Measurements from ENCODE around the gene COL4A1.

The COL4A1 gene

DNA sequence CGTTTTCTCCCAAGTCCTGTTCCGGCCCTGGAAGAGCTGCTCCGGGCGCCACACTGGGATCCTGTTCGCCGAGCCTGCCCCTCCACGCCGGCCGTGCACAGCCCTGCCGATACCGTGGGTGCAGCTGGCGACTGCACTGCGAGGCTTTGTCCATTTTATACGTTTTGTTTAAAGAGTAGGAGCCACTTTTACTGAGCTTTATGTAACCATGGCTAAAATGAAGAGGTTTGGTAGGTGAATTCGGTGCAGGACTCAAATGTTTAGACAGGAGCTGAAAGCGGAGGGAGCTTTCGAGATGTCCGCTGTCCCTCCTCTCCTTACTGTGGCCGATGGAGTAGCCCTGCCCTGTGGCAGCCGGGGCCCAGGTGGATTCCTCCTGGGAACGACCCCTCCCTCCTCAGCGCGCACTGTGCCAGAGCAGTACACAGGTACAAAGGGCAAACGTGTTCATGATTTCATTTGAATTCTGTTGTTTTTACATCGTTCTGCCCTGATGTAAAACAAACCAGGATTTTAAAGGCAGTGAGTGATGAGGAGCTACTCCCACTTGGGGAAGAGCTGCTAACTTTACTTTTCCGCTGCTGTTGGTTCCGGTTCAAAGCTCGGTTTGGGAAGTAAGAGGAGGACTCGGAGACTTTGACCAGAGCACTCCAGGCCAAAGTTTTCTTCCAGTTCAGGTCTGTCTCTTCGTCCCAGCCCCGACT lies 1.9 kb upstream of the COL4A1 start:
- DNase-seq = no peak

DNA sequence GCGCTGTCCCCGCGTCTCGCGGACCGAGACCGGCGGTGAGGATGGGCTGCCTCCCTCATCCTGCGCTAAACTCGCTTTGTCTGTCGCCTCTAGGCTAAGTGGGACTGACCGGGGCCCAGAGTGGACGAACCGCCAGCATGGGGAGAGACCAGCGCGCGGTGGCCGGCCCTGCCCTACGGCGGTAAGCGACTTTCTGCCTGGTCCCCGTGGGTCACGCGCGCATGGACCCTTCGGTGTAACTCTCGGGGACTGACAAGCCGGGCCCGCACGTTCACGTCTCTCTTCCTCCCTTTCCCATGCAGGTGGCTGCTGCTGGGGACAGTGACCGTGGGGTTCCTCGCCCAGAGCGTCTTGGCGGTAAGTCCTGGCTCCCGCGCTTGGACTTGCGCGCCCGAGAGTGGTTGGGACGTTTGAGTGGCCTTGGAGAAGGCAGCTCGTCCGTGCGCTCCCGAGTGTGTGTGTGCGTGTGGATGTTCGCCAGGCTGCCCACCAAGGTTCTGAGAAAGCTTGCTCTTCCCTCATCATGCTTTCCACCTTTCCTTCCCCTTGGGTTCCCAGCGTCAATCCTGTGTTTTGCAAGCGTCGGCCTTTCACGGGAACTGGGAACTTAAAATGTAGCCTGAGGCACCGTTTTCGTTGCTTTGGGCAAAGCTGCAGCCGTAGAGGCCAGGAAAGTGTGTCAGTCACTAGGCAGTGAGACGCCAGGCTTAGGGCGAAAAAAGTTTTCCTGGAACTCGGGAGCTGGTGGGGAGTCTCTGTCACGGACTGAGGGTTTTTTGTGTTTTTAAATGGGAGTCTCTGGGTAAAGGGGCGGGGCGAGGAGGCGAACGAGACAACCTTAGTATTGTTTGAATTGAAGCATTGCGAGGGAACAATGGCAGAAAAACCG lies 1.1 kb upstream of the COL4A1 start:
- DNase-seq = no peak

DNA sequence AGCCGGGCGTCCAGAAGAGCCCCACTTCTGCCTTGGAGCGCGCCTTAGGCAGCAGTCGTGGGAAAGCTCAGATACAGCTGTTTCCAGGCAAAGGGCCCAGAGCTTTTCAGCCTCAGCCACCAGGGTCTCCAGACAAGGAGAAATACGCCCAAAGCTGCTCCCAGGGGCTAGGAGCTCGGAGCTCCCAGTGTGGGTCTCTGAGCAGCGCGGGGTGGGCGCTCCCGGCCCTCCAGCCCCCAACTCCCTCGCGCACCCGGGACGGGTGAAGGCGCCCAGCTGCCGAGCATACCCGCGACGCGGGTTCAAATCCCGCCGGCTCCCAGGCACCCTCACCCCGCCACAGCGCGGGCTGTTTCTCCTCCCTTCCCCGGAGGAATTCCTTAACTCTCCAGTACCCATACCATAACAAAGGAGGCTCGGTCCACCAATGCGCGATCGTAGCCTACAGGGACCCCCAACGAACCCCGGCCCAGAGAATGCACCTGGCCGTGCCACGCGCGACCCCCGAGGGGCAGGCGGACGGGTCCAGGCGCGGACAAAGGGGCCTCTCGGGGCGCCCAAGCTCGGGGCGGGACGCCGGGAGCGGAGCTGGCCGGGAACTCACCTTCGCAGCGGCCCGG lies 507 bp downstream of the COL4A1 start:
- DNase-seq = no peak

DNA sequence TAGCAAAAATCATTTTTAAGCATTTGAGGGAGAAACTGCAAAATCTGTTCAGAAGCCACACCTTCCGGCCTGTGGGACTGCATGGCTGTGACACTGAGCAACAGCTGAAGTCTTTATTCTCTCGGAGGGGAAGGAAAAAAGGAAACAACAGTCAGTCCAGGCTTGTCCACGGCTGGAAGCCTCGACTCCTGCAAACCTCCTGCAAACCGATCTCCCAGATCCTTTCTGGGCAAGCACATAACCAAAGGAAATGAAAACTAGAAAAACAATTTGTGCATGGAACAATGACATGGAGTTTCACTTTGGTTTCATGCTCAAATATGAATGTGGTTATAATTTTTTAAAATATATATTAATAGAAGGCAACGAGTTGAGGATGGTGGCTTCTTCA lies 1.0 kb downstream of the COL4A1 start:
- no peak for DNase-seq

DNA sequence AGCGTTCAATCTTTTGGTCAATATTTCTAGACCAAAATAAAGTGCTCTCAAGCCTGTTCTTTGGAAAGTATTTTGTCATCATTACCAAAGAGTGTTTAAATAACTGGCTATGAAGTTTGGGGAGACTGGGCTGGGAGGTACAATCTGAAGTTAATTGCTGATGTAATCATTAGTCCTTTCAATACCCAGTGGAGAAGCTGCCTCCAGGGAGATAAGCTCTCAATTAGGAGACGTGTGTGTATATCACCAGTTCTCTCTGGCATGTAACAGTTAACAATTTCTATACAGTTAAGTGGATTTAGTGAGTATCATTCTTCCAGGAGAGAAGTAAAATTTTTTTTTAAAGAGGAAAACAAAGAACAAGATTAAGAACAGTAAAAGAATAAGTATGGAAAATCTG lies 1.4 kb downstream of the COL4A1 start:
- no peak for DNase-seq

DNA sequence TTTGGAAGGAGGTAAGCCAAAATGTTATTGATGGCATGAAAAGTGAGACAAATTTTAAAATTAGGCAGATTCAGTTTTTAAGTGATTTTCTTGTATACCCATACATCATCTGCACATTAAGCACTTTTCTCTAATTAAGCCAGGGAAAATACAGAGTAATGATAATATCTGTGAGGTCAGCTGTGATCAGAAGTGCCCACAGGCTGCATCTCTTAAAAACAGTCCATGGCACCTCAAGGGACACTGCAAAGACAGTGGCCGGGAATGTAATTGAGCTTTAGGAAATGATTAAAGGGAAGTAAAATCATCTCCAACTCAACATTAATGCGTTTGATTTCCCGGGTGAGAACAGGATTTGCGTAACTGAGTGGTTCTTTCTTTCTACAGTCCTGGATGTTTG lies 2.0 kb downstream of the COL4A1 start:
- DNase-seq = no peak

DNA sequence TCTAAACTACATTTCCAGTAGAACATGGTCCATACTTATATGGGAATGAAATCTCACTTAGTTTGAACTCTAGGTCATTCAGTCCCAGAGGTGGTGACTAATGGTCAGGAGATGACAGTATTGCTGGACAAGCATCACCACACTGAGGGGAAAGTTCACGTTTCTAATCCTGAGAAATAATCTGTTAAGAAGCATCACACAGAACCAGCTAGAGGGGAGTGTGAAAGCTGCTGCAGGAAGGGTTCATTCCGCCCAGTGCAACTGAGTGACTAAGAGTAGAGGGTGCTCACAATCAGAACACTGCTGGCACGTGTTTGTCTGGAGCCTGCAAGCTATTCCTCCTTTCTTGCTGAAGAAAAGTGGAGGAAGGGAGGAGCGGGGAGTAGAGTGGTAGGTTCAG lies 2.7 kb downstream of the COL4A1 start:
- DNase-seq = no peak

DNA sequence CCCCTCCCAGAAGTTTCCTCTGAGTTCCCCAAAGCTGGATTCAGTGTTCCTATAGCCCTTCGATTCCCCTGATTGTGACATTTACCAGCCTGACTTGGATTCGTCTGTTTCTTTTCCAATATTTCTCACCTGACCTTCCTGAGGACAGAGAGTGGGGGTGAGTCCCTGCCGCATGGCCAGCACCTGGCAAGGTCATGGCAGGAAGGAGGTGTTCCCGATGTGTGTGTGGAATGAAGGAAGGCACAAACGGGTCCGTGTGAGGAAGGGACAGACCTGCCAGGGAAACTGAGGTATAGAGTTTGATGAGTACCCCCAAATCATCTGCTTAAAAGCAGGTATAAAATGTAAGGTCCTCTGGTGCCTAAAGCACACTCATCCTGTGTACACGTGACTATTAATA lies 3.3 kb downstream of the COL4A1 start:
- no peak for DNase-seq

DNA sequence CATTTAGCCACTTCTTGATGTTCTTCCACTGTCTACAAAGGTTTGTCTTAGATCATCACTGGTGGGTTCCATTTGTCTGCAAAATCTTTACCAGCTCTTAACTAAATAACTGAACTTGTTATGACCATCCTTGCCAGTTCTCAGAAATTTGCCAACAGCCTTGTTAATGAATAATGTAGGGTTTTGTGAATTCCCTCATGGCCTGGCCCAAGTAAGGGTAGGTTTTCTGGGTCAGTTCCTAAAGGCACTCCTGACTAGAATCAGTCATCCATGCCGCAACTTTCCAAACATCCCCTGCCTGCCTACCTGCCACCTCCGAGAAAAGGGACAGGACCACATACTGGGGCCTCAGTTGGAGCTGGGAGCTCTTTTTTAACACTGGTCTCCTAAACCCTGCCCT lies 4.0 kb downstream of the COL4A1 start:
- DNase-seq = no peak

DNA sequence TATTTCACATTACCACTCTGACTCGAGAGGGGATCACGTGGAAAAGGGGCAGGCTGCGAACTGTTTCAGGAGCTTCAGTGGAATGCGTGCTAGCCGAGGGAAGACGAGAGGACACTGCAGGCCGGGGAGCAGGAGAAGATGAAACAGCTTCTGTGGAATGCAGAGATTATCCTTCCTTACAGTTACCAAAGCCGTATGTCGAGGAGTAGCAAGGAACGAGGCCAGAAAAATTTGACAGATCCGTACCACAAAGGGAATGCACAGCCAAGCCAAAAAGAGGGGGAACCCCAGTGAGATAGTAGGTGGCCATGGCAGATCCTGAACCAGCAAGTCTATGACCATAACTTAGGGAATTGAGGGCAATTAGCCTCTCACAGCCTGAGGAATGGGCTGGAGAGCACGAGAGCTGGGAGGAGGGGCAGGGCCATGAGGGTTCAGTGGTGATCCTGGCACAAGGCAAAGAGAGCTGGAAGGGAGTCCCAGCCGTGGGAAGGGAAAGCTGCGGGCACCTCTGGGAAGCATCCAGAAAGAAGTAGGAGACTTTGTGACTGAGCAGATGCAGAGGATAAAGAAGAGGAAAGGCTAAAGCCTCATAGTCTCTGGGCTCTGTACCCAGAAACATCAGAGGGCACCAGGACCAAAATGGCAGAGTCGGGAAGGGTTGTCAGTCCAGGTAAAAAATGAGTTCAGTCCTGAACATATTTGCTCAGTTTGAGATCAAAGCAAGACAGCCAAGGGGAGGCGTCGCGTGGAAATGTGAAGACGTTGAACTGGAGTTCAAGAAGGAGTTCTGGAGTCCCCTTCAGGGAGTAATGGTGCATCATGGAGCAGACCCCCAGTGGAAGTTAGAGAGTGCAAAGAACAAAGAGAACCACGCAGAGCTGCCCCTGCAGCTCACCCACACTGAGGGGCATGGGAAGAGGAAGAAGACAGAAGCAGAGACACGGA lies 5.1 kb downstream of the COL4A1 start:
- no peak for DNase-seq

DNA sequence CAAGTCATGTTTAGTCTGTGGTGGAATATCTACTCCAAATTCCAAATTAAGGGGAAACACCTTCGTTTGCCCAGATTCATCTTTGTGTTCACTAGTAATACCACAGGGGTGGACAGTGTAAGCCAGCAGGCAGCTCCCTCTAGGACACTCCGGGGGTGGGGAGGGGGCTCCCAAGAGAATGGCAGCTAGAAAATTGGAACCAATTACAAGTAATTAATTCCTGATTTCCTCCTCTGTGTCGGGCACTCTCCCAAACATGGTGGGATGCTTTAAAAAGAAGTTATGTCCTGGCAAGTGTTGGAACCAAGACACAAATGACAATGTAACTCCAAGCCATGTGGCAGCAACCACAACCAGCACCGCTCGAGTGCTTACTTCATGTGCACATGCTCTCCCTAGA lies 5.9 kb downstream of the COL4A1 start:
- DNase-seq = no peak

DNA sequence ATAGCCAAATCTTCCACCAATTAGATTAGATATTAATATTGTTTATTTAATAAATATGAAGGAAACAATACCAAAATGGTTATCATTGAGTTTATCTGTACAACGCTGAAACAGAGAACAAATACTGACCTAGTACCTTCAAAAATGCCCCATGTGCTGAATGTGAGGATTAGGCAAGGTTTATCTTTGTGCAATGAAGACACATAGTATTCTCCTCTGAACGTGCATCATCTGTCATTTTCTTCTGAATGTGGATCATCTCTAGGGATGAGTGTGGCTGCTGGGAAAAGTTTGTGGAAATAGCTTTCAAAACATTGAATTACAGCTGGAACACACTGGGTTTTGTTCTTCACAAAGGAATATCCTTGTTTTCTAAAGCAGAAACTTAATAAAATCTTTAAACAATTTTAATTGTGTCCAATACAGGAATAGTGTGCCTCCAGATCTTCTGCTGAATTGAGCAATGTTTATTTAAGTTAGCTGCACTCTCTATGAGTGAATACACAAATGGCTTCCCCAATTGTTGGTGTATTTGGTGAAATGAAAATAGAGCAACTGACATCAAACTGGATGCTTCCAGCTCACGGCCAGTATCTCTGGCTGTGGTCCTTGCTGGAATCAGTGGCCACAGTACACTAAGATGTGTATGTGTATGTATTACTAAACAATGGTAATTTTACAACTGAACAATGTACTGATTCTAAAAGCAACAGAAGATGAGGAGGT lies 6.7 kb downstream of the COL4A1 start:
- DNase-seq = no peak

DNA sequence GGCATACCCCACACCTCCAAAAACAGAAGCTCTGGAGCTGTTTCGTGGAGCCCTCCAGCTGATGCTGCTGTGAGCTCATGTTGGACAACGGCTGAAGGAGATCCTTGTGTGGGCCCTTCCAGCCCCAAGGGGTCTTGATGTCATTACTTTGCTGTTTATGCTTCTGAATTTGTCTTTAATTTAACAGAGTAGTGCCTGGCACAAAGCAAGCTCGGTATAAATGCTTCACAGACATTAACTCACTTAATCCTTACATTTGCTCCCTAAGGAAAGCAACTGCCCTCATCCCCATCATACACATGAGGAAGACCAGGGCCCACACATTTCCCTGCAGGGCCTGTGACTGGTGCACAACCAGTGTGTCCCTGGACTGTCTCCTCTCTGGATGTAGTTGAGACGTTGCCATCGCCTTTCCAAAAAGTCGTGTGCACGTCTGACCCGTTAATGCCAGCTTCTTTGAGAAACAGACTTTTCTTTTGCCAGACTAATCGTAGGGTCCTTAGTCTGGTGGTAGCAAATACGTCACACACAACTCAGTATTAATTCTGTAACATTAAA lies 7.6 kb downstream of the COL4A1 start:
- no peak for DNase-seq

DNA sequence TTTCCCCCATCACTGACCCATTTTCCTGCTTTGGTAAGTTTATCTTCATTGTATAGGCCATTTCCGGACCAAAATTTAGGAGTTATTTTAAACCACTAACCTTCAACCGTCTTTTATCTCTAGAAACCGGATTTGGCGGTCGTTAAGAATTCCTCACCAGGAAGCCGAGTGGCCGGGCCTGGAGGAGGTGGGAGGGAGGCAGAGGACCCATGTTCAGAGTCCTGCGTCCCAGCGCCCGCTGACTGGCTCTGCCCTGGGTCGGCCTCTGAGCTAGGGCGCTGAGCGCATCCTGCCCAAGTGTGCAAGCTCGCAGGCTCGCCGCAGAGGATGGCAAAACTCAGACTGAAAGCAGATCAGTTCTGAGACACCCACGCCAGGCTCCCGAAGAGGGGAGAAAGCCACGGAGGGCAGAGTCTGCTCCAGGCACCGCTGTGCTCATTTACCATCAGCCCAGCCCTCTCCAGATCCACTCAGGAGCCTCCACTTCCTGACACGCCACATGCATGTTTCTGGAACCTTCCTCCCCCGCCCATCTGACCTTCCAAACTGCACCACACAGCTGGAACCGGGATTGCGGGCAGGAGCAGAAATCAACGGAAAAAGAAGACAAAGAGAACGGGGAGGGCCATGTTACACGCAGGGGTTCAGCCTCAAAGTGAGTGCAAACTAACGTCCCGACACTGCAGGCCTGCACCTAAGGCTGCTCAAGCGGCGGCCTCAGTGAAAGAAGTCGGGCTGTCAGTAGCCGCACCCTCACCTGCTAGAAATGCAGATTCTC lies 8.3 kb downstream of the COL4A1 start:
- no peak for DNase-seq

DNA sequence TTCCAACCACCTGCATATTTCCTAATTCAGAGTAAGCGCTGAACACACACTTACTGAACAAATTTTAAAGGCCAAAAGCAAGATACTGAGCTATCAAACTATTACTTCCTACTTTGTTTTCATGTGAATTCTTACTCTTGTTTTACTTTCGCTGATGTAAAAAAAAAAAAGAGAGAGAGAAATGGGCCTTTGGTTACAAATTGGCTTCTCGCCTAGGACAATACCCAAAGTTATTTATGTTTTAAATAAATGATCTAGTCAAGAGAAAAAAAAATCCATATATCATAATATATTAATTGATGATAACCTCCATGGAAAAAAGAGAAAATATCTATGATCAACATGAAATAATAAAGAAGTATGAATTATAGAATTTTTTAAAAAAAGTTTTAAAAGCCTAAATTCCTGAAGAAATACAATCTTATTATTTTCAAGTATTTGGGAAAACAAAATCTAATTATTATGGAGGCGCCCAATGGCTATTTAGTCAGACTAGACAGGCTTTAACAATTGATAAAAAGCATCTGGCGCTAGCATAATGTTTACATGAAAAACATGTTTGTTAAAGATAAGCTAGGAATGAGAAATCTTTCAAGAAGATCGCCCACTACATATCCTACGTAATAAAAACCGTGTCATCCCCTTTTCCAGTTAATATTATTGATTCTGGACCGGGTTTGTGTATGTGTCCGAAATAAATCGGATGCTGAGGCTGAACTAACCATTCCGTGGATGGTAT lies 9.0 kb downstream of the COL4A1 start:
- DNase-seq = no peak

DNA sequence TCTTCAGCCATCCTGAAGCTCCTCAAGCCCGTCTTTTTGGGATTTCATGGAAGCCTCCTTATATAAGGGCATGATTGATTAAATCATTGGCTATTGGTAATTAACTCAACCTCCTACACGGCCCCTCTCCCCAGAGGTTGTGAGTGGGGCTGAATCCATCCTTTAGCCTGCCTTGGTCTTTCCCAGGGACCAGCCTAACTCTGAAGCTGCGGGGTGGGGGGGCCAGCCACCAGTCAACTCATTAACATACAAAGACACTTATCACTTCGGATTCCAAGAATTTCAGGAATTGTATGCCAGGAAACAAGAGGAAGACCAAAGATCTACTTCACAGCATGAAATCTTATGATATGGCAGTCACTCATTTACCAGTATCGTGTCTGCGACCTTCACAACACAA lies 9.9 kb downstream of the COL4A1 start:
- no peak for DNase-seq

DNA sequence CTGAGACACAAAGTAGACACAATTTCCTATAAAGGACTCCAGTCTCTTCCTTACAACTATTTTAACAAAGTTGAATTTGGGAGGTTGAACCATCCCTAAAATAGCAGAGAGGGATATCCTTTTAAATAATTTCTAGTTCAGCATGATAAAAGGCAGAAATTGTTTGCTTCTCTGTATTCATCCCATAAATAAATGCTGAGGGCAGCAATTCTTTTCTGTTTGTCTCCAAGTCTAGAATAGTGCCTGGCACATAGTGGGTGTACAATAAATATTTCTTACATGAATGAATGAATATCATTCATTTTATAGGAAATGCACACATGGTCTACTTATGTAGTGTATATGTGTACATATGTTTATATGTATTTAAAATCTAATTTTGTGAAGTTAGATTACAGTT lies 12.3 kb downstream of the COL4A1 start:
- no peak for DNase-seq

DNA sequence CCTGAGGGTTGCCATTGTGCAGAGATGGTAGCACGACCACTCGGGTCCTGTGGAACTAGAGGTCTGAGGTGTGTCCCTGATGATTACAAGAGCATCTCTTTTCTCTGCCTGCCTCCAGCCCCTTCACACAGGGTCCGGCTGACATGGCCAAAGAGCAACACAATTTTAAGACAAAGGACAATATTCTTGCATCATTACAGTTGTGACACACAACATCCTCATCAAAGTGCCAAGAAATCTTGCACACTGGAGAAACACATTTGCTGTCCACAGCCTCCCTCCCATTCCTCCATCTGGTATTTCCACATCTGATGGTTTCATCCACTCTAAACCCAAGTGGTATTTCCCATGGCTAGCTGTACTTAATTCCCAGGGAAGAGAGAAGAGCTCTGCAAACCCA lies 12.8 kb downstream of the COL4A1 start:
- DNase-seq = no peak

DNA sequence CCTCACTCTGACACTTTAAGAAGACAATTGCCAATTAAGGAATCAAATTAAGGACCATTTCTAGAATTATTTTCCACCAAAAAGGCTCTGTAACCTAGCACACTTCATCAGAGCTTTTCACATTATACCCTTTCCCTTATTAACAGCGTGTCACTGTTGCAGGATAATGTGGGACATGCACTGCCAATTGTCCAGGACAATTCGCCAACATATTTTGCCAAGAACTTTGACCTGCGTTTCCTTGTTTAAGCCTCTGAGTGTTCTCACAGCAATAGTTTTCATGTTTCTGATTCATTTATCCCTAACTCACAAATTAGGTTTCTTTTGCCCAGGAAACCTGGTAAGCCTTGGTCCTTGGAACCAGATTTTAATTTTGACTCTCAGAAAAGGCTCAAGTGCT lies 13.3 kb downstream of the COL4A1 start:
- no peak for DNase-seq

DNA sequence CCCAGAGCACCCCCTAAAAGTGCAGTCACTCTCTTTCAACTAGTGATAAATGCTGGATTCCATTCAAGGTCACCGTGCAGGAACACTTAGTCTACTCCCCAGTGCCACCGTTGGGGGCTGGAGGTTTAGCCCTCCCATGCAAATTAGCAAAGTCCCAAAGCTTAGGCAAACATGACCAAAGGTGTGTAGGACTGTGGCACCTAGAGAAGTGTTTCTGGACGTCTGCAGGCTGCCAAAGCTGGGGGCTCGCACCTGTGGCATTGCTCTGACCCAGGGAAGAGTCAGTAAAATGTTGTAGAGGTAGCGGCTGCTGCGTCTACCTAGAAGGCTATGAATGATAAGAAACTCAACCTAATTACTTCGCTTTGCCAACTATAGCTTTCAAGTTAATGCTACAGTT lies 13.9 kb downstream of the COL4A1 start:
- no peak for DNase-seq

Measured in activated CD4-positive, CD25-positive, alpha-beta regulatory T cell treated with anti-CD3 and anti-CD28 coated beads, Interleukin-2, amount 50 U/mL, for 72 hours (primary cell).